ENCODE results near the gene NREP. TPM values are rescaled to one million over a fixed set of nuclear protein-coding genes. Genes with fewer than 3 reads are reported as not detected.

NREP gene
- total and polyA plus RNA-seq, 7 experiments from 2014 or later = 3.5 to 28.7 (median 9.0) TPM

- POLR2A ChIA-PET = no interaction called here
Observed at GRCh38 chr5:111747337-111747736, 9.7 kb downstream of the NREP start.

DNA sequence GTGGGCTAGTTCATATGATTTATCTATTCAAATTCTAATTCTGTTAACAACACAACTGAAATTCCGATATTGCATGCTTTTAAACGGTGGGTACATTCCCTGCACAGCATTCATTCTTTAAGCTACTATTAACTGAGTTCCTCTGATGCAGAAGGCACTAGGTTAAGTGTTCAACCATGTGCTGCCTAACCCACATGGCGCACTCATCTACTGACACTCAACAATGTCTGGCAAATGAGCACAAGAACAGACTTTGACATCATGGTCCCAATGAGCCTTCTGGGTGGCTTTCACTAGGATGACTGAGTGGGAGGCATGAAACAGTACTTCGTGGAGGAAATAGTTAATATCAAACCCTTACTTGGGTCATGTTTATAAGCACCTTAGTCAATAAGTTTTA is 10.2 kb downstream of the NREP start:
- H3K27ac ChIP-seq (ENCODE audit: low read depth, low read length) = no peak overlapping the region
- no peaks in the 10 kb centered on the region for H3K4me1 ChIP-seq (ENCODE audit: control insufficient read depth in 2 of 2, insufficient read depth in 2 of 2, low read length in 2 of 2)
- Mint-ChIP-seq H3K27me3 (peaks cover 0 to 18% (median 6%) of the 10 kb centered on the region in 5 donors), H3K36me3 (peaks cover 0 to 23% (median 0%) of the 10 kb centered on the region in 5 donors), H3K4me1 (peaks cover 0 to 34% (median 10%) of the 10 kb centered on the region in 7 donors), H3K4me3 (no peak overlapping the region), H3K9me3 (no peaks in the 10 kb centered on the region), H3K27ac (no peak overlapping the region)
- no peaks in the 10 kb centered on the region for H3K36me3 ChIP-seq (ENCODE audit: control insufficient read depth in 2 of 3, insufficient read depth in 3 of 3, low read length in 3 of 3)
- DNase-seq = no peak
- ATAC-seq = no peak
- ChIA-PET POLR2A (no interaction called here), CTCF (no interaction called here)
- intact Hi-C loops (cut with micrococcal nuclease) = no loop called here
- no peaks in the 10 kb centered on the region for H3K9me3 ChIP-seq (ENCODE audit: control insufficient read depth in 2 of 3, low read length in 3 of 3)
- no peak overlapping the region for H3K4me3 ChIP-seq (ENCODE audit: low read length)
- H3K27me3 ChIP-seq (ENCODE audit: control insufficient read depth in 2 of 2, insufficient read depth in 2 of 2, low read length in 2 of 2) = no peaks in the 10 kb centered on the region

More at GRCh38 chr5:111747337-111747736, 9.7 kb downstream of the NREP start:
- Histone ChIP-seq H3K4me3 (ENCODE audit: low read length) (no peak overlapping the region), H3K4me1 (ENCODE audit: control insufficient read depth in 2 of 2, insufficient read depth in 2 of 2, low read length in 2 of 2) (no peaks in the 10 kb centered on the region), H3K27ac (ENCODE audit: low read depth, low read length) (no peak overlapping the region), H3K9me3 (ENCODE audit: control insufficient read depth in 2 of 3, low read length in 3 of 3) (no peaks in the 10 kb centered on the region), H3K36me3 (ENCODE audit: control insufficient read depth in 2 of 3, insufficient read depth in 3 of 3, low read length in 3 of 3) (no peaks in the 10 kb centered on the region), H3K27me3 (ENCODE audit: control insufficient read depth in 2 of 2, insufficient read depth in 2 of 2, low read length in 2 of 2) (no peaks in the 10 kb centered on the region)
- ATAC-seq (no peak), DNase-seq (no peak)
- CTCF ChIA-PET = no interaction called here
- H3K36me3 Mint-ChIP-seq = peaks cover 0 to 26% (median 0%) of the 10 kb centered on the region in 5 donors
- peaks cover 0 to 31% (median 4%) of the 10 kb centered on the region in 7 donors for H3K4me1 Mint-ChIP-seq
- intact Hi-C loops (cut with micrococcal nuclease) = no loop called here
- H3K9me3 Mint-ChIP-seq = no peaks in the 10 kb centered on the region
- peaks cover 0 to 13% (median 1%) of the 10 kb centered on the region in 5 donors for H3K27me3 Mint-ChIP-seq
- no peak overlapping the region for H3K4me3 Mint-ChIP-seq
- H3K27ac Mint-ChIP-seq = no peak overlapping the region

GRCh38 chr5:111745075-111745739 is 11.8 kb downstream of the NREP start:
- Histone ChIP-seq H3K4me3 (ENCODE audit: low read length) (no peak overlapping the region), H3K36me3 (ENCODE audit: control insufficient read depth in 2 of 3, insufficient read depth in 3 of 3, low read length in 3 of 3) (no peaks in the 10 kb centered on the region), H3K4me1 (ENCODE audit: control insufficient read depth in 2 of 2, insufficient read depth in 2 of 2, low read length in 2 of 2) (no peaks in the 10 kb centered on the region), H3K9me3 (ENCODE audit: control insufficient read depth in 2 of 3, low read length in 3 of 3) (no peaks in the 10 kb centered on the region), H3K27me3 (ENCODE audit: control insufficient read depth in 2 of 2, insufficient read depth in 2 of 2, low read length in 2 of 2) (no peaks in the 10 kb centered on the region), H3K27ac (ENCODE audit: low read depth, low read length) (no peak overlapping the region)
- CTCF ChIA-PET = no interaction called here
- H3K27ac Mint-ChIP-seq = no peak overlapping the region
- DNase-seq = no peak
- peaks cover 0 to 46% (median 18%) of the 10 kb centered on the region in 7 donors for H3K4me1 Mint-ChIP-seq
- H3K4me3 Mint-ChIP-seq = no peak overlapping the region
- intact Hi-C loops (cut with micrococcal nuclease) = no loop called here
- peaks cover 0 to 19% (median 11%) of the 10 kb centered on the region in 5 donors for H3K27me3 Mint-ChIP-seq
- POLR2A ChIA-PET = no interaction called here
- peaks cover 0 to 25% (median 0%) of the 10 kb centered on the region in 5 donors for H3K36me3 Mint-ChIP-seq
- no peaks in the 10 kb centered on the region for H3K9me3 Mint-ChIP-seq
- no peak for ATAC-seq

GRCh38 chr5:111744455-111744854 is 12.5 kb downstream of the NREP start:
- no peaks in the 10 kb centered on the region for H3K36me3 ChIP-seq (ENCODE audit: control insufficient read depth in 2 of 3, insufficient read depth in 3 of 3, low read length in 3 of 3)
- peaks cover 0 to 19% (median 11%) of the 10 kb centered on the region in 5 donors for H3K27me3 Mint-ChIP-seq
- H3K27me3 ChIP-seq (ENCODE audit: control insufficient read depth in 2 of 2, insufficient read depth in 2 of 2, low read length in 2 of 2) = no peaks in the 10 kb centered on the region
- peaks cover 0 to 23% (median 0%) of the 10 kb centered on the region in 5 donors for H3K36me3 Mint-ChIP-seq
- no peaks in the 10 kb centered on the region for H3K9me3 ChIP-seq (ENCODE audit: control insufficient read depth in 2 of 3, low read length in 3 of 3)
- no peaks in the 10 kb centered on the region for H3K9me3 Mint-ChIP-seq
- H3K4me1 ChIP-seq (ENCODE audit: control insufficient read depth in 2 of 2, insufficient read depth in 2 of 2, low read length in 2 of 2) = no peaks in the 10 kb centered on the region
- POLR2A ChIA-PET = no interaction called here
- H3K4me3 ChIP-seq (ENCODE audit: low read length) = no peak overlapping the region
- H3K27ac ChIP-seq (ENCODE audit: low read depth, low read length) = no peak overlapping the region
- peaks cover 0 to 46% (median 18%) of the 10 kb centered on the region in 7 donors for H3K4me1 Mint-ChIP-seq
- DNase-seq (no peak), ATAC-seq (no peak)
- H3K4me3 Mint-ChIP-seq = no peak overlapping the region
- no peak overlapping the region for H3K27ac Mint-ChIP-seq
- intact Hi-C loops (cut with micrococcal nuclease) = loop anchor here in 1 of 2 donors (5.0 kb wide), 1 partner anchor 42 kb away; no protein-coding TSS in a partner anchor
- CTCF ChIA-PET = no interaction called here

- ATAC-seq (no peak), DNase-seq (no peak)
- Histone ChIP-seq H3K27me3 (ENCODE audit: control insufficient read depth in 2 of 2, insufficient read depth in 2 of 2, low read length in 2 of 2) (no peaks in the 10 kb centered on the region), H3K9me3 (ENCODE audit: control insufficient read depth in 2 of 3, low read length in 3 of 3) (no peaks in the 10 kb centered on the region), H3K4me3 (ENCODE audit: low read length) (no peak overlapping the region), H3K4me1 (ENCODE audit: control insufficient read depth in 2 of 2, insufficient read depth in 2 of 2, low read length in 2 of 2) (no peaks in the 10 kb centered on the region), H3K36me3 (ENCODE audit: control insufficient read depth in 2 of 3, insufficient read depth in 3 of 3, low read length in 3 of 3) (no peaks in the 10 kb centered on the region), H3K27ac (ENCODE audit: low read depth, low read length) (no peak overlapping the region)
- H3K27ac Mint-ChIP-seq = no peak overlapping the region
- H3K4me1 Mint-ChIP-seq = peaks cover 0 to 49% (median 18%) of the 10 kb centered on the region in 7 donors
- H3K4me3 Mint-ChIP-seq = no peak overlapping the region
- intact Hi-C loops (cut with micrococcal nuclease) = loop anchor here in 1 of 2 donors (5.0 kb wide), 1 partner anchor 42 kb away; no protein-coding TSS in a partner anchor
- H3K36me3 Mint-ChIP-seq = peaks cover 0 to 23% (median 0%) of the 10 kb centered on the region in 5 donors
- no peaks in the 10 kb centered on the region for H3K9me3 Mint-ChIP-seq
- ChIA-PET POLR2A (no interaction called here), CTCF (no interaction called here)
- H3K27me3 Mint-ChIP-seq = peaks cover 0 to 19% (median 11%) of the 10 kb centered on the region in 5 donors
Observed at GRCh38 chr5:111743988-111744387, 13.0 kb downstream of the NREP start.

GRCh38 chr5:111743512-111743911 is 13.5 kb downstream of the NREP start:
- peaks cover 0 to 19% (median 11%) of the 10 kb centered on the region in 5 donors for H3K27me3 Mint-ChIP-seq
- H3K27ac Mint-ChIP-seq = no peak overlapping the region
- H3K9me3 ChIP-seq (ENCODE audit: control insufficient read depth in 2 of 3, low read length in 3 of 3) = no peaks in the 10 kb centered on the region
- DNase-seq (no peak), ATAC-seq (no peak)
- no peaks in the 10 kb centered on the region for H3K36me3 ChIP-seq (ENCODE audit: control insufficient read depth in 2 of 3, insufficient read depth in 3 of 3, low read length in 3 of 3)
- H3K27me3 ChIP-seq (ENCODE audit: control insufficient read depth in 2 of 2, insufficient read depth in 2 of 2, low read length in 2 of 2) = no peaks in the 10 kb centered on the region
- H3K9me3 Mint-ChIP-seq = no peaks in the 10 kb centered on the region
- no peak overlapping the region for H3K4me3 ChIP-seq (ENCODE audit: low read length)
- ChIA-PET POLR2A (no interaction called here), CTCF (no interaction called here)
- H3K4me1 ChIP-seq (ENCODE audit: control insufficient read depth in 2 of 2, insufficient read depth in 2 of 2, low read length in 2 of 2) = no peaks in the 10 kb centered on the region
- no peak overlapping the region for H3K27ac ChIP-seq (ENCODE audit: low read depth, low read length)
- peaks cover 0 to 22% (median 0%) of the 10 kb centered on the region in 5 donors for H3K36me3 Mint-ChIP-seq
- intact Hi-C loops (cut with micrococcal nuclease) = loop anchor here in 1 of 2 donors (5.0 kb wide), 1 partner anchor 41 kb away; no protein-coding TSS in a partner anchor
- peaks cover 0 to 50% (median 18%) of the 10 kb centered on the region in 7 donors for H3K4me1 Mint-ChIP-seq
- H3K4me3 Mint-ChIP-seq = no peak overlapping the region

All from naive thymus-derived CD4-positive, alpha-beta T cell (primary cell).